WERI-Rb-1 (cell line): ENCODE results near the gene AFG1L.
"Not testable (repeated sequence)": the region's sequence is repeated elsewhere in the genome, so short reads cannot be mapped to it uniquely, and the experiment has no call there.

ENCODE experiments used
- DNase-seq: peaks from one replicate; pipeline ENCODE4 v3.0.0-alpha.2; 2020
- H3K27ac ChIP-seq: fragments of 250-450 bp; sonication (Bioruptor Pico); 2 replicates; pipeline ENCODE4 v1.5.1; 2020; ENCODE audit warnings: mild to moderate bottlenecking, moderate library complexity
- H3K27me3 ChIP-seq: fragments of 250-450 bp; sonication (Bioruptor Pico); 2 replicates; pipeline ENCODE4 v1.5.1; 2021; ENCODE audit warnings: mild to moderate bottlenecking, low read depth, moderate library complexity; ENCODE audit not compliant: insufficient read depth, severe bottlenecking
- H3K36me3 ChIP-seq: fragments of 250-450 bp; sonication (Bioruptor Pico); 2 replicates; pipeline ENCODE4 v1.5.1; 2020; ENCODE audit warnings: mild to moderate bottlenecking, moderate library complexity
- H3K4me3 ChIP-seq: 2 replicates; pipeline ENCODE4 v1.5.1; 2011; ENCODE audit warnings: low read depth, mild to moderate bottlenecking, control low read depth, low read length
- H3K9me3 ChIP-seq: fragments of 250-450 bp; sonication (Bioruptor Pico); 2 replicates; pipeline ENCODE4 v1.5.1; 2021; ENCODE audit warnings: mild to moderate bottlenecking, moderate library complexity; ENCODE audit not compliant: severe bottlenecking
- CTCF ChIP-seq: IDR thresholded peaks from 2 replicates; pipeline ENCODE4 v1.5.1; 2011; ENCODE audit warnings: low read depth, mild to moderate bottlenecking, control low read depth, inconsistent platforms, low read length

Gene AFG1L

DNA sequence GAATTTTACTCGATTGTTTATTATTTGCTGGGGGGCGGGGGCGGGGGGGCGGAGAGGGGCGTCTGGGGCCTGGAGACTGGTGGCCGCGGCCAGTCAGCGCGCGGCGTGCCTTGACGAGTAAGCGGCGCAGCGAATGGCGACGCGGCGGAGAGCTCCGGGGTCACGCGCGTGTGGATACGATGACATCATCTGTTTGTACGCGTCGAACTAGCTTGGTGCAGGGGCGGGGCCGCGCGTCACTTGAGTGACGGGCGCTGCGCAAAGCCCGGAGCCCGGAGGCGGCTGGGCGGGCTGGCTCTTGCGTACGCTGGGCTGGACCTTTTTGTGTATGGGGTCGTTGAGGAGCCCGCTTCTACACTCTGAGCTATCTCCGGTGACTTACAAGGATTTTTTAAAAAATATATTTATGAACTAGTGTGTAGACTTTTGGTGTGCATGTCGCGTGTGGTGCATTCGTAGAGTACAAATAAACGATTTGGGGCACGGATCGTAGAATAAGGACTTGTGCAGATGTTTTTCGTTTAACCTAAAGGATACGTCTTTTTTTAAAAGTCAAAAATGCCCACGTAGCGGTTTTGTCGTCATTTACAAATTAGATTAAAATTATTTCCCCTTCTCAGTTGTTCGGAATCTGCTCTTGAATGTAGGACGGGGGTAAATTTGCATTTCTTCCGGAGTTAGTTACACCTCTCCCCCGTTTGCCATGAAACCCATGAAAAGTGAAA, 263.7 kb downstream of the AFG1L start:
- Histone ChIP-seq H3K4me3 (peak overlapping the region; percentile 98), H3K9me3 (no peaks in the 10 kb centered on the region), H3K27me3 (peaks cover 10% of the 10 kb centered on the region), H3K36me3 (no peaks in the 10 kb centered on the region), H3K27ac (peak overlapping the region; percentile 98)
- peak; percentile 98 for DNase-seq
- no peak for TF ChIP-seq CTCF

- H3K27me3 ChIP-seq = peaks cover 10% of the 10 kb centered on the region
- DNase-seq = peak; percentile 83
These were observed 264.4 kb downstream of the AFG1L start for GRCh38 chr6:108559097-108559883.

GRCh38 chr6:108559884-108560462, 265.1 kb downstream of the AFG1L start:
- H3K4me3 ChIP-seq = peak overlapping the region; percentile 98
- no peaks in the 10 kb centered on the region for H3K9me3 ChIP-seq
- no peak for TF ChIP-seq CTCF
- DNase-seq = peak; percentile 76
- H3K27ac ChIP-seq = peak overlapping the region; percentile 81
- H3K36me3 ChIP-seq = no peaks in the 10 kb centered on the region
- H3K27me3 ChIP-seq = peaks cover 10% of the 10 kb centered on the region

More at GRCh38 chr6:108559097-108559883, 264.4 kb downstream of the AFG1L start:
- no peak for TF ChIP-seq CTCF
- Histone ChIP-seq H3K4me3 (peak overlapping the region; percentile 98), H3K27ac (peak overlapping the region; percentile 81), H3K9me3 (no peaks in the 10 kb centered on the region), H3K36me3 (no peaks in the 10 kb centered on the region)

DNA sequence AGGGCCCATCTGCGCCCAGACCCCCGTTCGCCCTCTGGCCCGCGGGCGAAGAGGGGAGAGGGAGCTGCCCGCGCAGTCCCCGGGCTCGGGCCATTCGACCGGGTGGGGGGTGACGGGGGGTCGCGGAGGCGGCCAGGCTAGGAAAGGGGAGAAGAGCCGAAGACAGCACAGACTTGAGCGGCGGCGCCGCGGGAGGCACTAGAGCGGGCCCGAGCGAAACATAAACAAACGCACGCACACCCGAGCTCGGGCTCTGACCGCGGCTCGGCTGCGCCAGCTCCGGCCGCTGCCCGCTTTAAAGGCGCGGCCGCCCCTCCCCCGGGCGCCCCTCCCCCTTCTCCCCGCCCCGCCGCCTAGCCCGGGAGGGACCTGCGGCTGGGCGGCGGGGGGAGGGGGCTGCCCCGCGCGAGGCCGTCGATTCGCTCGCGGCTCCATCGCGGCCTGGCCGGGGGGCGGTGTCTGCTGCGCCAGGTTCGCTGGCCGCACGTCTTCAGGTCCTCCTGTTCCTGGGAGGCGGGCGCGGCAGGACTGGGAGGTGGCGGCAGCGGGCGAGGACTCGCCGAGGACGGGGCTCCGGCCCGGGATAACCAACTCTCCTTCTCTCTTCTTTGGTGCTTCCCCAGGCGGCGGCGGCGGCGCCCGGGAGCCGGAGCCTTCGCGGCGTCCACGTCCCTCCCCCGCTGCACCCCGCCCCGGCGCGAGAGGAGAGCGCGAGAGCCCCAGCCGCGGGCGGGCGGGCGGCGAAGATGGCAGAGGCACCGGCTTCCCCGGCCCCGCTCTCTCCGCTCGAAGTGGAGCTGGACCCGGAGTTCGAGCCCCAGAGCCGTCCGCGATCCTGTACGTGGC, 265.8 kb downstream of the AFG1L start, which contains the start of gene FOXO3:
FOXO3 (plus strand) TSS at position 455 of the 846 bp plus-strand sequence; CDS start at position 747, 292 bp downstream.
- no peaks in the 10 kb centered on the region for H3K9me3 ChIP-seq
- DNase-seq = peak; percentile 88
- H3K27me3 ChIP-seq = peaks cover 10% of the 10 kb centered on the region
- TF ChIP-seq CTCF = no peak
- H3K4me3 ChIP-seq = peak within 1 kb of the TSS; percentile 98
- H3K36me3 ChIP-seq = no peaks in the 10 kb centered on the region
- peak within 1 kb of the TSS; percentile 81 for H3K27ac ChIP-seq

DNA sequence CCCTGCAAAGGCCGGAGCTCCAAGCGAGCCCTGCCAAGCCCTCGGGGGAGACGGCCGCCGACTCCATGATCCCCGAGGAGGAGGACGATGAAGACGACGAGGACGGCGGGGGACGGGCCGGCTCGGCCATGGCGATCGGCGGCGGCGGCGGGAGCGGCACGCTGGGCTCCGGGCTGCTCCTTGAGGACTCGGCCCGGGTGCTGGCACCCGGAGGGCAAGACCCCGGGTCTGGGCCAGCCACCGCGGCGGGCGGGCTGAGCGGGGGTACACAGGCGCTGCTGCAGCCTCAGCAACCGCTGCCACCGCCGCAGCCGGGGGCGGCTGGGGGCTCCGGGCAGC, 266.4 kb downstream of the AFG1L start:
- not testable (repeated sequence) for H3K27ac ChIP-seq, DNase-seq, H3K36me3 ChIP-seq, H3K27me3 ChIP-seq, H3K9me3 ChIP-seq
- peak overlapping the region; percentile 98 for H3K4me3 ChIP-seq
